Muscle of leg (tissue), 11 donors: ENCODE results near the gene DMAC2. TPM values are rescaled to one million over a fixed set of nuclear protein-coding genes. Genes with fewer than 3 reads are reported as not detected.
A peak's percentile ranks its signal among the peaks of the same experiment; 100 is the strongest.
"Not testable (repeated sequence)": the region's sequence is repeated elsewhere in the genome, so short reads cannot be mapped to it uniquely, and the experiment has no call there.

Experiments used
- DNase-seq: peaks from one replicate; pipeline ENCODE4 v3.0.0; 2013
- H3K27ac ChIP-seq: one replicate; pipeline ENCODE4 v1.5.1; 2013; ENCODE audit warnings: mild to moderate bottlenecking, low read length, control low read depth
- H3K27me3 ChIP-seq: one replicate; pipeline ENCODE4 v1.6.1; 2013; ENCODE audit warnings: low read length; ENCODE audit not compliant: control insufficient read depth, insufficient read depth
- H3K36me3 ChIP-seq: one replicate; pipeline ENCODE4 v1.6.1; 2013; ENCODE audit warnings: low read length; ENCODE audit not compliant: control insufficient read depth, insufficient read depth
- H3K4me1 ChIP-seq: one replicate; pipeline ENCODE4 v1.6.1; 2013; ENCODE audit warnings: low read length; ENCODE audit not compliant: control insufficient read depth, insufficient read depth
- H3K4me3 ChIP-seq: one replicate; pipeline ENCODE4 v1.5.1; 2013; ENCODE audit warnings: low read length, control low read depth
- H3K9me3 ChIP-seq: replicated peaks from 2 replicates; pipeline ENCODE4 v1.6.1; 2013; ENCODE audit warnings: low read depth, low read length; ENCODE audit not compliant: control insufficient read depth
- WGBS: methylation state at CpG from one replicate; pipeline ENCODE4 v1.1.5; 2013; ENCODE audit warnings: missing lambda C conversion rate; ENCODE audit not compliant: insufficient coverage; 5-methylcytosine and 5-hydroxymethylcytosine counted together
- polyA plus RNA-seq, 8 donors: library from polyadenylated mRNA; unstranded; fragments of 120-200 nt; gene quantifications; one replicate each; pipeline versions ENCODE4 v1.2.1 to v1.2.3, GENCODE V29; 2013; ENCODE audit warnings: inconsistent platforms in 1 of 8, low replicate concordance in 1 of 8; ENCODE audit not compliant: insufficient read length in 8 of 8, insufficient read depth in 1 of 8
- total RNA-seq: library from RNA; stranded (reverse); fragments of 120-200 nt; gene quantifications from one replicate; pipeline ENCODE4 v1.2.4, GENCODE V29; 2013

The DMAC2 gene
- total and polyA plus RNA-seq, 9 donors, result 30.3 to 58.0 (median 44.9) TPM

GRCh38 chr19:41412953-41413352, 26.8 kb downstream of the DMAC2 start:
- no peaks in the 10 kb centered on the region for H3K27me3 ChIP-seq
- no peaks in the 10 kb centered on the region for H3K9me3 ChIP-seq
- DNase-seq, result no peak
- 100% methylated on average over 2 of the region's 5 CpGs for WGBS
- peaks cover 14% of the 10 kb centered on the region for H3K4me1 ChIP-seq
- peaks cover 57% of the 10 kb centered on the region for H3K36me3 ChIP-seq
- H3K27ac ChIP-seq, result no peak overlapping the region
- no peak overlapping the region for H3K4me3 ChIP-seq

GRCh38 chr19:41411968-41412265, 27.8 kb downstream of the DMAC2 start:
- Histone ChIP-seq H3K4me1 (peaks cover 14% of the 10 kb centered on the region), H3K27me3 (no peaks in the 10 kb centered on the region), H3K27ac (no peak overlapping the region), H3K9me3 (no peaks in the 10 kb centered on the region), H3K4me3 (no peak overlapping the region), H3K36me3 (peaks cover 59% of the 10 kb centered on the region)
- no peak for DNase-seq
- WGBS, result 87% methylated on average over 11 of the region's 11 CpGs

GRCh38 chr19:41411100-41411967, 28.4 kb downstream of the DMAC2 start:
- H3K27ac ChIP-seq, result no peak overlapping the region
- H3K4me1 ChIP-seq, result peaks cover 14% of the 10 kb centered on the region
- H3K4me3 ChIP-seq, result no peak overlapping the region
- H3K36me3 ChIP-seq, result peaks cover 56% of the 10 kb centered on the region
- DNase-seq, result no peak
- no peaks in the 10 kb centered on the region for H3K27me3 ChIP-seq
- H3K9me3 ChIP-seq, result no peaks in the 10 kb centered on the region
- WGBS, result 82% methylated on average over 5 of the region's 9 CpGs

GRCh38 chr19:41410336-41411054, 29.2 kb downstream of the DMAC2 start:
- H3K36me3 ChIP-seq, result peaks cover 51% of the 10 kb centered on the region

GRCh38 chr19:41409288-41409687, 30.4 kb downstream of the DMAC2 start:
- H3K27ac ChIP-seq, result peak overlapping the region; percentile 29
- no peaks in the 10 kb centered on the region for H3K27me3 ChIP-seq
- H3K36me3 ChIP-seq, result peaks cover 40% of the 10 kb centered on the region
- H3K4me3 ChIP-seq, result no peak overlapping the region
- no peaks in the 10 kb centered on the region for H3K9me3 ChIP-seq
- H3K4me1 ChIP-seq, result peaks cover 2% of the 10 kb centered on the region
- 67% methylated on average over 4 of the region's 4 CpGs for WGBS
- no peak for DNase-seq

More at GRCh38 chr19:41410336-41411054, 29.2 kb downstream of the DMAC2 start:
- 93% methylated on average over 17 of the region's 23 CpGs for WGBS
- H3K27ac ChIP-seq, result no peak overlapping the region
- H3K9me3 ChIP-seq, result no peaks in the 10 kb centered on the region
- H3K4me3 ChIP-seq, result no peak overlapping the region
- H3K4me1 ChIP-seq, result peaks cover 14% of the 10 kb centered on the region
- DNase-seq, result no peak
- H3K27me3 ChIP-seq, result no peaks in the 10 kb centered on the region

GRCh38 chr19:41408846-41409245, 30.9 kb downstream of the DMAC2 start:
- H3K4me1 ChIP-seq, H3K9me3 ChIP-seq, H3K27me3 ChIP-seq, H3K27ac ChIP-seq, DNase-seq, H3K4me3 ChIP-seq: not testable (repeated sequence)
- 97% methylated on average over 5 of the region's 5 CpGs for WGBS
- peaks cover 36% of the 10 kb centered on the region for H3K36me3 ChIP-seq

GRCh38 chr19:41408256-41408655, 31.5 kb downstream of the DMAC2 start:
- no peak overlapping the region for H3K4me3 ChIP-seq
- H3K36me3 ChIP-seq, result peaks cover 32% of the 10 kb centered on the region
- no peaks in the 10 kb centered on the region for H3K4me1 ChIP-seq
- H3K27me3 ChIP-seq, result no peaks in the 10 kb centered on the region
- 100% methylated on average over 1 of the region's 4 CpGs for WGBS
- DNase-seq, result no peak
- H3K27ac ChIP-seq, result no peak overlapping the region
- no peaks in the 10 kb centered on the region for H3K9me3 ChIP-seq

GRCh38 chr19:41407271-41407670, 32.4 kb downstream of the DMAC2 start:
- Histone ChIP-seq H3K9me3 (no peaks in the 10 kb centered on the region), H3K27me3 (no peaks in the 10 kb centered on the region), H3K27ac (no peak overlapping the region), H3K4me3 (no peak overlapping the region), H3K4me1 (no peaks in the 10 kb centered on the region), H3K36me3 (peaks cover 28% of the 10 kb centered on the region)
- 27% methylated on average over 3 of the region's 4 CpGs for WGBS
- DNase-seq, result peak; percentile 38

- H3K27ac ChIP-seq, result no peak overlapping the region
- no peaks in the 10 kb centered on the region for H3K4me1 ChIP-seq
- H3K27me3 ChIP-seq, result no peaks in the 10 kb centered on the region
- WGBS, result 89% methylated on average over 3 of the region's 6 CpGs
- H3K4me3 ChIP-seq, result no peak overlapping the region
- peaks cover 18% of the 10 kb centered on the region for H3K36me3 ChIP-seq
- no peak for DNase-seq
- H3K9me3 ChIP-seq, result no peaks in the 10 kb centered on the region
These were observed 33.9 kb downstream of the DMAC2 start for GRCh38 chr19:41405776-41406175.

- peaks cover 6% of the 10 kb centered on the region for H3K4me1 ChIP-seq
- WGBS, result 95% methylated on average over 3 of the region's 12 CpGs
- H3K27ac ChIP-seq, result no peak overlapping the region
These were observed 36.3 kb downstream of the DMAC2 start for GRCh38 chr19:41403181-41403970.

More at GRCh38 chr19:41403181-41403970, 36.3 kb downstream of the DMAC2 start:
- Histone ChIP-seq H3K27me3 (no peaks in the 10 kb centered on the region), H3K36me3 (peaks cover 13% of the 10 kb centered on the region), H3K4me3 (no peak overlapping the region), H3K9me3 (no peaks in the 10 kb centered on the region)
- DNase-seq, result no peak
